B cell (primary cell): ENCODE measurements around the gene DEAF1. TPM values are rescaled to one million over a fixed set of nuclear protein-coding genes. Genes with fewer than 3 reads are reported as not detected.
"Not testable (repeated sequence)": the region's sequence is repeated elsewhere in the genome, so short reads cannot be mapped to it uniquely, and the experiment has no call there.

Experiments
- ATAC-seq: fragments of 200-7000 bp; cut with Tn5 transposase; one replicate; pipeline ENCODE4 v1.10.0; 2021; ENCODE audit warnings: low read depth, mild to moderate bottlenecking, moderate number of reproducible peaks, moderate library complexity
- CTCF ChIA-PET: fragments of 350-600 bp; sonication (Branson Sonifier 250); formaldehyde crosslinking; loops from one replicate; lab custom pipeline; 2021; ENCODE audit warnings: antibody characterized with exemption, inconsistent platforms; lab: Charles Lee
- POLR2A ChIA-PET: fragments of 350-600 bp; sonication (Branson Sonifier 250); formaldehyde crosslinking; loops from one replicate; lab custom pipeline; 2021; ENCODE audit warnings: antibody characterized with exemption; lab: Charles Lee
- DNase-seq: peaks from one replicate; pipeline ENCODE4 v3.0.0; 2013
- H2AFZ ChIP-seq: 2 replicates; pipeline ENCODE4 v1.6.1; 2012; ENCODE audit warnings: mild to moderate bottlenecking, low read depth, low read length; ENCODE audit not compliant: insufficient read depth, poor library complexity, severe bottlenecking
- H3K27ac ChIP-seq, 2 donors: 1 replicate in 1 of 2; 2 replicates in 1 of 2; pipeline ENCODE4 v1.5.1; 2012 to 2013; ENCODE audit warnings: low read length in 2 of 2, mild to moderate bottlenecking in 2 of 2, moderate library complexity in 1 of 2
- H3K27me3 ChIP-seq, 4 experiments: fragments of 200-600 bp in 1 of 4; sonication (generic) in 1 of 4; replicated peaks in 1 of 4; 1 replicate in 2 of 4; 2 replicates in 2 of 4; pipeline versions ENCODE4 v1.6.1 to v1.7.0; 2013 to 2016; ENCODE audit warnings: low read length in 3 of 4, mild to moderate bottlenecking in 2 of 4, mixed read lengths in 1 of 4, moderate library complexity in 1 of 4; ENCODE audit not compliant: insufficient read depth in 4 of 4, control insufficient read depth in 3 of 4; ENCODE audit errors: control extremely low read depth in 1 of 4
- H3K36me3 ChIP-seq, 2 experiments: replicated peaks in 1 of 2; 1 replicate in 1 of 2; 2 replicates in 1 of 2; pipeline versions ENCODE4 v1.6.1 to v1.7.1; 2013; ENCODE audit warnings: low read length in 1 of 2; ENCODE audit not compliant: insufficient read depth in 2 of 2, control insufficient read depth in 1 of 2; ENCODE audit errors: control extremely low read depth in 1 of 2, extremely low read depth in 1 of 2
- H3K4me1 ChIP-seq, 2 donors: fragments of 200-600 bp in 1 of 2; sonication (generic) in 1 of 2; 1 replicate in 1 of 2; 2 replicates in 1 of 2; pipeline versions ENCODE4 v1.5.1 to v1.6.1; 2013 to 2017; ENCODE audit warnings: low read length in 2 of 2; ENCODE audit not compliant: control insufficient read depth in 2 of 2, insufficient read depth in 2 of 2
- H3K4me2 ChIP-seq: replicated peaks from 2 replicates; pipeline ENCODE3; 2012; ENCODE audit warnings: mild to moderate bottlenecking, low read depth, low read length; ENCODE audit not compliant: poor library complexity, severe bottlenecking
- H3K4me3 ChIP-seq, 5 experiments: fragments of 200-600 bp in 1 of 5; sonication (generic) in 1 of 5; 1 replicate in 3 of 5; 2 replicates in 2 of 5; pipeline versions ENCODE4 v1.5.1 to v1.7.0; 2011 to 2016; ENCODE audit warnings: low read length in 4 of 5, mild to moderate bottlenecking in 4 of 5, low read depth in 2 of 5, control low read depth in 1 of 5, moderate library complexity in 1 of 5; ENCODE audit not compliant: insufficient read depth in 1 of 5; ENCODE audit errors: control extremely low read depth in 1 of 5, extremely low read depth in 1 of 5
- H3K79me2 ChIP-seq: fragments of 200-600 bp; sonication (generic); one replicate; pipeline ENCODE4 v1.6.0; 2016; ENCODE audit warnings: low read length; ENCODE audit not compliant: control insufficient read depth, insufficient read depth
- H3K9ac ChIP-seq: fragments of 200-600 bp; sonication (generic); 2 replicates; pipeline ENCODE4 v1.6.1; 2017; ENCODE audit warnings: mild to moderate bottlenecking, low read length, moderate library complexity
- H3K9me3 ChIP-seq, 3 donors: one replicate each; pipeline versions ENCODE4 v1.6.1 to v1.7.1; 2013; ENCODE audit warnings: low read length in 2 of 3; ENCODE audit not compliant: control insufficient read depth in 2 of 3, insufficient read depth in 1 of 3; ENCODE audit errors: control extremely low read depth in 1 of 3
- H4K20me1 ChIP-seq: 2 replicates; pipeline ENCODE4 v1.6.0; 2012; ENCODE audit warnings: mild to moderate bottlenecking, low read length; ENCODE audit not compliant: insufficient read depth, control insufficient read depth, poor library complexity, severe bottlenecking
- H3K27ac Mint-ChIP-seq: one replicate; pipeline ENCODE4 v1.8.0; 2021; ENCODE audit warnings: mixed read lengths
- H3K27me3 Mint-ChIP-seq: one replicate; pipeline ENCODE4 v1.8.0; 2021; ENCODE audit warnings: mixed read lengths
- H3K4me1 Mint-ChIP-seq: one replicate; pipeline ENCODE4 v1.8.0; 2021; ENCODE audit warnings: mixed read lengths
- H3K4me3 Mint-ChIP-seq: one replicate; pipeline ENCODE4 v1.8.0; 2021; ENCODE audit warnings: mixed read lengths
- H3K9me3 Mint-ChIP-seq: one replicate; pipeline ENCODE4 v1.8.0; 2022; ENCODE audit warnings: mixed read lengths; ENCODE audit not compliant: insufficient read depth
- EZH2 ChIP-seq: IDR thresholded peaks from 2 replicates; pipeline ENCODE4 v1.6.1; 2012; ENCODE audit warnings: borderline replicate concordance, low read depth, mild to moderate bottlenecking, moderate library complexity, low read length; ENCODE audit not compliant: insufficient read depth, poor library complexity, severe bottlenecking
- WGBS: methylation state at CpG from one replicate; pipeline ENCODE4 v1.1.5; 2013; ENCODE audit warnings: missing lambda C conversion rate; ENCODE audit not compliant: insufficient coverage; 5-methylcytosine and 5-hydroxymethylcytosine counted together
- intact Hi-C: fragments of 100-400 bp; cut with micrococcal nuclease; formaldehyde crosslinking; loops from one replicate; pipeline ENCODE4 v1.10.0; 2022
- polyA plus RNA-seq: library from polyadenylated mRNA; depleted of rRNA; stranded (reverse); fragments of >200 nt; gene quantifications from 2 replicates; pipeline ENCODE4 v1.2.3, GENCODE V29; 2012
- total RNA-seq, 2 donors: library from RNA; stranded (reverse); fragments of 120-200 nt in 1 of 2; gene quantifications; 1 replicate in 1 of 2; 2 replicates in 1 of 2; pipeline versions ENCODE4 v1.2.3 to v1.2.4, GENCODE V29; 2013 to 2022
- TF ChIP-seq, protein P1 (sequence below): fragments of 200-600 bp; IDR thresholded peaks from one replicate; pipeline ENCODE4 v1.8.0; 2022; ENCODE audit warnings: antibody characterized with exemption, mild to moderate bottlenecking

Gene DEAF1
- total and polyA plus RNA-seq, 2 donors (not counting 1 experiment from before 2014, with no cell fraction given), result 31.8 to 53.6 TPM

DNA sequence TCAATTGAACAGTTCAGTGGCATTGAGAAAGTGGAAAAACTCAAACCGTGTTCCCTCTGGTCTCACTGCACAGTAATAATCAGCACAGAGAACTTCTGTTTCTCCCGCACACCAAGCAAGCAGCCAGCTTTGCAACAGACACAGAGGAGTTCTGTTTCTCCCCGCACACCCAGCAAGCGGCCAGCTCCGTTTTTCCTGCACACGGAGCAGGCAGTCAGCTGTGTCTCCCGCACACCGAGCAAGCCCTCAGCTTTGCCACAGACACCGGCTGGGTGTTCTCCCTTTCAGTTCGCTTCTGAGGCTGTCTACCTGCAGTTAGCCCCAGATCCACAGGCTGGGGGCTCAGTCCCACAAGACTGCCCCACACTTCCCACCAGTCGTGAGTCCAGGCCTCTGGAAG, 42.3 kb upstream of the DEAF1 start:
- H3K4me3 Mint-ChIP-seq, result peak overlapping the region; percentile 60
- Histone ChIP-seq H3K36me3 (no peaks in the 10 kb centered on the region), H3K9ac (peak overlapping the region; percentile 36), H3K4me2 (peak overlapping the region; percentile 50), H4K20me1 (no peaks in the 10 kb centered on the region), H3K4me3 (peak overlapping the region in 1 of 5 experiments; percentile 34), H3K27me3 (peaks cover 0 to 7% (median 0%) of the 10 kb centered on the region in 4 experiments), H3K27ac (no peak overlapping the region), H3K4me1 (peaks cover 10 to 11% of the 10 kb centered on the region in 2 donors), H2AFZ (peak overlapping the region; percentile 35), H3K79me2 (no peaks in the 10 kb centered on the region), H3K9me3 (no peaks in the 10 kb centered on the region)
- peaks cover 20% of the 10 kb centered on the region for H3K27me3 Mint-ChIP-seq
- ATAC-seq (no peak), DNase-seq (peak; percentile 23)
- WGBS, result 4% methylated on average over 11 of the region's 11 CpGs
- TF ChIP-seq EZH2, result no peak
- TF ChIP-seq, protein P1, sequence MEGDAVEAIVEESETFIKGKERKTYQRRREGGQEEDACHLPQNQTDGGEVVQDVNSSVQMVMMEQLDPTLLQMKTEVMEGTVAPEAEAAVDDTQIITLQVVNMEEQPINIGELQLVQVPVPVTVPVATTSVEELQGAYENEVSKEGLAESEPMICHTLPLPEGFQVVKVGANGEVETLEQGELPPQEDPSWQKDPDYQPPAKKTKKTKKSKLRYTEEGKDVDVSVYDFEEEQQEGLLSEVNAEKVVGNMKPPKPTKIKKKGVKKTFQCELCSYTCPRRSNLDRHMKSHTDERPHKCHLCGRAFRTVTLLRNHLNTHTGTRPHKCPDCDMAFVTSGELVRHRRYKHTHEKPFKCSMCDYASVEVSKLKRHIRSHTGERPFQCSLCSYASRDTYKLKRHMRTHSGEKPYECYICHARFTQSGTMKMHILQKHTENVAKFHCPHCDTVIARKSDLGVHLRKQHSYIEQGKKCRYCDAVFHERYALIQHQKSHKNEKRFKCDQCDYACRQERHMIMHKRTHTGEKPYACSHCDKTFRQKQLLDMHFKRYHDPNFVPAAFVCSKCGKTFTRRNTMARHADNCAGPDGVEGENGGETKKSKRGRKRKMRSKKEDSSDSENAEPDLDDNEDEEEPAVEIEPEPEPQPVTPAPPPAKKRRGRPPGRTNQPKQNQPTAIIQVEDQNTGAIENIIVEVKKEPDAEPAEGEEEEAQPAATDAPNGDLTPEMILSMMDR, result no peak
- POLR2A ChIA-PET, result interaction anchor here (0.6 kb wide), 1 partner anchor 42 kb away, joined by 3 read pairs; the partner anchor contains the start of genes DEAF1 and TMEM80
- CTCF ChIA-PET, result interaction anchor here (0.9 to 1.3 kb wide), 3 partner anchors 11 to 183 kb away, joined by 3 read pairs; no protein-coding TSS in a partner anchor
- H3K27ac Mint-ChIP-seq, result no peak overlapping the region
- intact Hi-C loops, result no loop called here
- H3K9me3 Mint-ChIP-seq, result no peaks in the 10 kb centered on the region
- peaks cover 12% of the 10 kb centered on the region for H3K4me1 Mint-ChIP-seq

DNA sequence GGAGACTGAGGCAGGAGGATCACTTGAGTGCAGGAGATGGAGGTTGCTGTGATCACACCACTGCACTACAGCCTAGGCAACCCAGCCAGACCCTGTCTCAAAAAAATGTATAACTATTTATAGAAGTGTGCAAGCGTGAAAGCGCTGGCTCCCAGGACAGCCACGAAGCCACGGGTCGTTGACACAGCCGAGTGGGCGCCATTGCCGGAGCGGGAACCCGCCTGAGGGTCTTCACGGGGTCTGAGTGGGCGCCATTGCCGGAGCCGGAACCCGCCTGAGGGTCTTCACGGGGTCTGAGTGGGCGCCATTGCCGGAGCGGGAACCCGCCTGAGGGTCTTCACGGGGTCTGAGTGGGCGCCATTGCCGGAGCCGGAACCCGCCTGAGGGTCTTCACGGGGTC, 39.5 kb upstream of the DEAF1 start:
- H3K4me1 Mint-ChIP-seq, result peaks cover 12% of the 10 kb centered on the region
- 95% methylated on average over 8 of the region's 26 CpGs for WGBS
- H4K20me1 ChIP-seq, H3K9ac ChIP-seq, H2AFZ ChIP-seq, H3K9me3 ChIP-seq, H3K27ac Mint-ChIP-seq, H3K27me3 ChIP-seq, H3K27ac ChIP-seq, intact Hi-C loops, H3K79me2 ChIP-seq, H3K36me3 ChIP-seq, DNase-seq, POLR2A ChIA-PET, H3K4me3 ChIP-seq, ATAC-seq, H3K4me2 ChIP-seq, H3K9me3 Mint-ChIP-seq, CTCF ChIA-PET, H3K4me3 Mint-ChIP-seq: not testable (repeated sequence)
- peaks cover 10 to 11% of the 10 kb centered on the region in 2 donors for H3K4me1 ChIP-seq
- H3K27me3 Mint-ChIP-seq, result peaks cover 22% of the 10 kb centered on the region
